K562 (cell line): Measurements from ENCODE around the gene TSSK2.

ENCODE experiments used
- SETDB1 ChIP-seq: IDR thresholded peaks from one replicate; pipeline ENCODE4 v1.6.1; 2012; ENCODE audit warnings: low read length, control low read depth, inconsistent platforms
- ZNF12 ChIP-seq: sonication (generic); formaldehyde crosslinking; IDR thresholded peaks from 2 replicates; pipeline ENCODE4 v1.4.0; 2020; ENCODE audit warnings: mild to moderate bottlenecking, missing genetic modification reagents

GRCh38 chr22:19180740-19181410 is 49.8 kb downstream of the TSSK2 start:
- TF ChIP-seq SETDB1 (no peak), ZNF12 (CRISPR knock-in tag) (no peak)
